NAMALWA (cell line): ENCODE measurements around the gene GTF2I.
"Not testable (repeated sequence)": the region's sequence is repeated elsewhere in the genome, so short reads cannot be mapped to it uniquely, and the experiment has no call there.

Source experiments
- DNase-seq: peaks from one replicate; pipeline ENCODE4 v3.0.0-alpha.2; 2015; ENCODE audit warnings: low spot score

Gene GTF2I

GRCh38 chr7:74717889-74718288 is 60.4 kb downstream of the GTF2I start:
- DNase-seq, result no peak

GRCh38 chr7:74718336-74718735 is 60.8 kb downstream of the GTF2I start:
- no peak for DNase-seq

GRCh38 chr7:74722153-74722552 is 64.6 kb downstream of the GTF2I start:
- no peak for DNase-seq

GRCh38 chr7:74725840-74726239 is 68.3 kb downstream of the GTF2I start:
- DNase-seq, result no peak

- DNase-seq, result no peak
Measured at GRCh38 chr7:74726309-74727101, 69.0 kb downstream of the GTF2I start.

GRCh38 chr7:74728686-74729085 is 71.2 kb downstream of the GTF2I start:
- not testable (repeated sequence) for DNase-seq

GRCh38 chr7:74730186-74730585 is 72.7 kb downstream of the GTF2I start:
- DNase-seq, result not testable (repeated sequence)

- not testable (repeated sequence) for DNase-seq
Measured at GRCh38 chr7:74739974-74740703, 82.6 kb downstream of the GTF2I start.

- not testable (repeated sequence) for DNase-seq
Measured at GRCh38 chr7:74743936-74744557, 86.5 kb downstream of the GTF2I start.

- not testable (repeated sequence) for DNase-seq
Measured at GRCh38 chr7:74753921-74754482, 96.5 kb downstream of the GTF2I start.

GRCh38 chr7:74756673-74757072 is 99.2 kb downstream of the GTF2I start:
- not testable (repeated sequence) for DNase-seq

- DNase-seq, result not testable (repeated sequence)
Measured at GRCh38 chr7:74758268-74758667, 100.8 kb downstream of the GTF2I start.

- DNase-seq, result not testable (repeated sequence)
Measured at GRCh38 chr7:74758982-74759381, 101.5 kb downstream of the GTF2I start.

- not testable (repeated sequence) for DNase-seq
Measured at GRCh38 chr7:74765205-74765918, 107.8 kb downstream of the GTF2I start.

GRCh38 chr7:74766509-74766908 is 109.0 kb downstream of the GTF2I start:
- not testable (repeated sequence) for DNase-seq

GRCh38 chr7:74766991-74767390 is 109.5 kb downstream of the GTF2I start:
- peak; percentile 16 for DNase-seq

GRCh38 chr7:74770062-74770461 is 112.5 kb downstream of the GTF2I start:
- DNase-seq, result not testable (repeated sequence)

- DNase-seq, result peak; percentile 9
Measured at GRCh38 chr7:74772093-74772492, 114.6 kb downstream of the GTF2I start.

- DNase-seq, result not testable (repeated sequence)
Measured at GRCh38 chr7:74773760-74774750, 116.5 kb downstream of the GTF2I start, which contains the start of gene NCF1. TSS of gene NCF1 (plus strand) at chr7:74774011. CDS start at chr7:74774032, 21 bp downstream.

GRCh38 chr7:74775111-74775510 is 117.6 kb downstream of the GTF2I start:
- not testable (repeated sequence) for DNase-seq
